NCI-H2107 treated with DMSO at 0.1 percent for 48 hours (cell line): Measurements from ENCODE around the gene ACADSB.

Experiments used
- DNase-seq: peaks from one replicate; lab custom pipeline; 2025; ENCODE audit not compliant: unreplicated experiment; lab: John Stamatoyannopoulos, UW

ACADSB gene

DNA sequence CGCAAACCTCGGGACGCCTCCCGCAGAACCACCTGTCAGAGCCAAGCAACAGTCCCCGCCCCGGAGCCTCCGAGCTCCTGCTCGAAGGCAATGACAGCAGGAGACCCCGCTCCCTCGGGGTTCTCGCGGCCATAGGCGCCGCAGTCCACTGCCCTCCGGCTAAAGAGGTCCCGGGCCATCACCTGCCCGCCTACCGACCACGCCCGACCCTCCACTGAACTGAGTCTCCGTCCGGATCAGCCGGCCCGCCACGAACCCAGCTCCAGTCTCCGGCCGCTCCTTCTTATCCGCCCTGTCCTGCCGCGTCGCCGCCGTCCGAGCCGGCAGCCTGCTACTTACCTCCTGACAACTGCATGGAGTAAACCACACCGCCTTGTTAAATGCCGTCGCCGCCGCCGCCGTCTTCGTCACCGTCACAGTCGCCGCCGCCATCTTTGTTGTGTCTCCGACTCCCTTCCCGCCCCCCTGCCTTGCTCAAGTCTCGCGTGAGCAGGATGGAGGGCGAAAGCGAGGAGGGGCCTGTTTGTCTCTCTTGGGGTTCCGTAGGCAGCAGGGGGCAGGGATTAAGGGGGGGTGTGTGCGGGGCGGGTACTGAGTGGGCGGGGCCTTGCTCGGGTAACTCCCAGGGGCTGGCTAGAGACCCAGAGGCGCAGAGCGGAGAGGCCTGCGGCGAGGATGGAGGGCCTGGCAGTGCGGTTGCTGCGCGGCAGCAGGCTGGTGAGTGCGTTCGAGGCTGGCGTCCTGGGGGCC is at the start of gene ACADSB, which contains the start of gene IKZF5:
TSS of gene ACADSB (plus strand) at position 652 of the 750 bp plus-strand sequence. CDS start at position 676, 24 bp downstream.
TSS of gene IKZF5 (minus strand) at position 441 of the 750 bp plus-strand sequence. CDS start 10,170 bp downstream, outside the sequence.
- peak; percentile 76 for DNase-seq

DNA sequence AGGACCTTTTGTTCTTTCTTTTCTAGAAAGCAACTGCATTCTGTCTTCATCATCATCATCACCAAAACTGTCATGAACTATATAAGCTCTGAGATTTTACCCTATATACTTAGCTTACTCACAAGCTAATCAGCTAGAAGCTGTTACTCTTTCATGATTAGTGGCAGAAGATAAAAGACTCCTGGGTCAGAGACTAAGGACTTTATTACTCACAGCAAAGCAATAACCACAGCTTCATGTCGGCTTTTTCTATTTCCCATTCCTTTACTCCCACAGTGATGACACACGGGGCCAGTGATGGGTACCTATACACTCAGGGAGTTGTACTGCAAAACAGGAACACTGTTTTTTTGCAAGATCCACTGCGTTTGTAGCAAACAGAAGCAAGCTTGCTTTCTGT is 46.4 kb upstream of the ACADSB start:
- DNase-seq, result no peak

DNA sequence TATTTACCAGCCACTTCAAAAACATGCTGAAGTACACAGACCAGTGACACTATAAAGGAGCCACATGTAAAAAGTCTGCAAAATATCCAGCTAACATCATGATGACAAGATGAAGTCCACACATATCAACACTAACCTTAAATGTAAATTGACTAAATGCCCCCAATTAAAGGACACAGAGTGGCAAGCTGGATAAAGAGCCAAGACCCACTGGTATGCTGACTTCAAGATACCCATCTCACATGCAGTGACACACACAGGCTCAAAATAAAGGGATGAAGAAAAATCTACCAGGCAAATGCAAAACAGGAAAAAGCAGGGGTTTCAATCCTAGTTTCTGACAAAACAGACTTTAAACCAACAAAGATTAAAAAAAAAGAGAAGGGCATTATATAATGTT is 41.9 kb upstream of the ACADSB start:
- no peak for DNase-seq

DNA sequence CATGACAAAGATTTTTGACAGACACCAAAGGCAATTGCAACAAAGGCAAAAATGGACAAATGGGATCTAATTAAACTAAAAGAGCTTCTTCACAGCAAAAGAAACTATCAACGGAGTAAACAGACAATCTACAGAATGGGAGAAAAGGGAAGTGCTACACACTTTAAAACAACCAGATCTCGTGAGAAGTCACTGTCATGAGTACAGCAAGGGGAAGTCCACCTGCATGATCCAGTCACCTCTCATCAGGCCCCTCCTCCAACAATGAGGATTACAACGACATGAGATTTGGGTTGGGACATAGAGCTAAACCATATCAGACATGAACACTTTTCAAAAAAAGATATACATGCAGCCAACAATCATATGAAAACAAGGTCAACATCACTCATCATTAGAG is 40.1 kb upstream of the ACADSB start:
- DNase-seq, result no peak

DNA sequence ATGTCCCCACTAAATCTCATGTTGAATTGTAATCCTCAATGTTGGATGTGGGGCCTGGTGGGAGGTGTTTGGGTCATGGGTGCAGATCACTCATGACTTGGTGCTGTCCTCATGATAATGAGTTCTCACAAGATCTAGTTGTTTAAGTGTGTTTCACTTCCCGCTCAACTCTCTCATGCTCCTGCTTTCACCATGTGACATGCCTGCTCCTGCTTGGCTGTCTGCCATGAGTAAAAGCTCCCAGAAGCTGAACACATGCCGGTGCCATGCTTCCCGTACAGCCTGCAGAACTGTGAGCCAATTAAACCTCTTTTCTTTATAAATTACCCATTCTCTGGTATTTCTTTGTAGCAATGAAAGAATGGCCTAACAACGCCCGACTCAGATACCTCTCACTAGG is 34.8 kb upstream of the ACADSB start:
- no peak for DNase-seq

DNA sequence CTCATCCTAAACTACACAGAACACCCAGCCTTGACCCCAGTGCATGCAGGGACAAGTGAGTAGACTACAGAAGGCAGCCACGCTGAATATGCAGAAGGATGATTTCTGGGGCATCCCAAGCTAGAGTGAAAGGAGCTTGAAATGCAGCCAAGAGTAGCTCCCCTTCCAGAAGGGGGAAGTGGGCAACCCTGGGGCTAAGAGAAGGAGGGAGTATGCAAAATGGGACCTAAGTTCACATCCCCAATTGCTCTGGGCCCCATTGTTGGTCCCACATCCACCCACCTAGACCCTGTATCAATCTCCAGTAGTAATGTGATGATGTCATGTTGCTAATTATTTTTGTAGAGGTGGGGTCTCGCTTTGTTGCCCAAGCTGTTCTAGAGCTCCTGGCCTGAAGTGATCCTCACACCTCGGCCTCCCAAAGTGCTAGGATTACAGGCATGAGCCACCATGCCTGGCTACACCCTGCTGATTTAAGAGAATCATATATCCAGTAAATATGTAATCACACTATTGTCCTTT is 34.2 kb upstream of the ACADSB start:
- DNase-seq, result no peak

DNA sequence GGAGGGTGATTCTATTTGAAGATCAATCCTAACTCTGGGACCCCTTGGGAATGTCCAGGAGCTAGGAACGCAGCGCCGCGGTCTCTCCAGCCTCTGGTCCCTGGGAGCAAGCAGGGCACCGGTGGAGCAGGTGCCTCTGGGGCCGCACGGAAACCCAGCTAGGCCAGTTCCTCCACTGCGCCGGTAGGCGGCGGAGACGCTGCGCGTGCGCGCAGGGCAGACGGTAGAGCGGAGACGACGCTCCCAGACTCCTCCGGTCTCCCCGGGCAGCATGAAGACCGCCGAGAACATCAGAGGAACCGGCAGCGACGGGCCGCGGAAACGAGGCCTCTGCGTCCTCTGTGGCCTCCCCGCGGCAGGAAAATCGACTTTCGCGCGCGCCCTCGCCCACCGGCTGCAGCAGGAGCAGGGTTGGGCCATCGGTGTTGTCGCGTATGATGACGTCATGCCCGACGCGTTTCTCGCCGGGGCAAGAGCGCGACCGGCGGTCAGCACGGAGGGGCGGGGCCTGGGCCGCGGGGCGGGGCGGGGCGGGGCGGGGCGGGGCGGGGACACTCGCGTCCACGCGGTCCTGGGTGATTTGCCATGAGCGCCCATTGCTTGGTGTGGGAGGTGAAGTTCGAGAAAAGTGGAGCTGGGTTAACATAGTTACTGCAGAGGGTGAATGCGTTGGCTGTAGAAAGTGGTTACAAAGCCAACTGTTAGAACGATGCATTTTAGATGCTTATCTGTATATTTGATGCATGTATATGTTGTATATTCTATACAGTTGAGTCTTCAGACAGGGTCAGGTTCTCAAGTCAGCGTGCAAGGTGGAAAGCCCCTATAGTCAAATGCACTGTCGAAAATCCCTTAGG is 28.4 kb upstream of the ACADSB start, which contains the start of gene PSTK:
TSS of gene PSTK (plus strand) at position 193 of the 857 bp plus-strand sequence. CDS start at position 272, 79 bp downstream.
- peak; percentile 63 for DNase-seq

DNA sequence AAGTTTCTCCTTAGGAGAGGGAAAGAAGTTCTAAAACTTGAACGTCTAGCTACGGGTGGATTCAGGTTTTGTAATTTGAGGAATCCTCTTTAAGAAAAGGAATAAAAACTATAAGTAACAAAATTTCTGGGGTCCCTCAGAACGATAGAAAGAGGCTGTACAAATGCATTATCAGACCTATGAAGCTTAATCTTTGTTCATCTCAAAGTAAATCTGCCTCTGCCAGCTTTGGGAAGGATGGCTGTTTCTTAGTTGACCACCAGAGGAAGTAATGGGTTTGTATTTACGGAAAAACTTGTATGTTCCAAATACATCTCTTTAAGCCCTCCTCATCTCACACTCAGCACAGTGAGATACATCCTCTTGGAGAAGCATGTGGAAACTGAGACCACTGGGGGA is 27.7 kb upstream of the ACADSB start:
- no peak for DNase-seq

DNA sequence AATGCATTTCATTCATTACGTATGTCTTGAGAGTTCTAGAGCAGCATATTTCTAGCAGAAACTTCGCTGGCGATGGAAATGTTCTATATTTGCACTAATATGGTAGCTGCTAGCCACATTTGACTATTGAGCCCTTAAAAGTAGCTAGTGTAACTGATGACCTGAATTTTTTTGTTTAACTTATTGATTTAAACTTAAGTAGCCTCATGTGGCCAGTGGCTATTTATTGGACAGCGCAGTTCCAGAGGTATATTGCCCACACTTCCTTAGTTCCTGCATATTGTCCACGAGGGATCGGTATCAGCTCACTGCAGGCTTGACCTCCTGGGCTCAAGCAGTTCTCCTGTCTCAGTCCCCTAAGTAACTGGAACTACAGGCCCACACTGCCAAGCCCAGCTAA is 24.9 kb upstream of the ACADSB start:
- no peak for DNase-seq

DNA sequence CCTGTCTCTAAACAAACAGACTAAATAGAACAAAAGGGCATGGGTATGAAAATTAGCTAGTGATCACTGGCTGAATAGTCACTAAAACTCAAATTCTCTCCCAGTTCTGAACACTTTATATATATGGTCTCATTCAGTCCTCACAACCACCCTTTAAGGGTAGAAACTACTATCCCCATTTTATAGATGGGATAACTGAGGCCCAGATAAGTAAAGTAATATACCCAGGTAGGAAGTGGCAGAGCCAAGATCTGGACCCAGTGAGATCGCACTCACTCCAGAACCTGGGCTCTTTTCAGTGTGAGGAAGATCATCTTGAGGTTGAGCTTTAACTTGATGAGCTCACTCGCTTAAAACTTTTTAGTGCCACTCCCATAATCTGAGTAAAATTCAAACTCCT is 24.1 kb upstream of the ACADSB start:
- no peak for DNase-seq

DNA sequence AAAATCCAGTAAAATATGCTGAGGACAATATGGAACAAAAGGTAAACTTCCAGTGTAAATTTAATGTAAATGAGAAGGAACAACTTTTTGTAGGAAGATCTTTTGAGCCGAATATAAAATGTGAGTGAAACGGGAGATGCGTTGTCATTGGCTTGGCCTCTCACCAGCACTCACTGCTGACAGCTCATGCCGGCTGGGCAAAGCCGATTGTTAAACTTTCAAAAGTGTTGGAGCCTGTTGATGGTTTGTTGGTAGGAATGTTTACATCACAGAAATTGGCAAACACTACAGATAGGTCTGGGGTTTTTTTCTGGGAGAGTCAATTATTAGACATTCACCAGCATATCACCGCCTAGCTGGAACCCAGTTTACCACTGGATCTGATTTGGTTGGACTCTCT is 22.5 kb upstream of the ACADSB start:
- DNase-seq, result no peak

DNA sequence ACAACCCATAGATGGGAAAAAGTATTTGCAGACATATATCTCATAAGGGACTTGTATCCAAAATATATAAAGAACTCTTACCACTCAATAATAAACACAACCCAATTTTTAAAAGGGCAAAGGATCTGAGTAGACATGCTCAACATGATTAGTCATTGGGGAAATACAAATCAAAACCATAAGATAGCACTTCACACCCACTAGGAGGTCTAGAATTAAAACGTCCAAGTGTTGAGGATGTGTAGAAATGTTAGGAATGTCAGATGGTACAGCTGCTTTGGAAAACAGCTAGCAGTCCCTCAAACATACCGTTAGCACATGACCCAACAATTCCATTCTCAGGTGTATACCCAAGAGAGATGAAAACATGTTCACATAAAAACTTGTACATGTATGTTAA is 20.3 kb upstream of the ACADSB start:
- no peak for DNase-seq

DNA sequence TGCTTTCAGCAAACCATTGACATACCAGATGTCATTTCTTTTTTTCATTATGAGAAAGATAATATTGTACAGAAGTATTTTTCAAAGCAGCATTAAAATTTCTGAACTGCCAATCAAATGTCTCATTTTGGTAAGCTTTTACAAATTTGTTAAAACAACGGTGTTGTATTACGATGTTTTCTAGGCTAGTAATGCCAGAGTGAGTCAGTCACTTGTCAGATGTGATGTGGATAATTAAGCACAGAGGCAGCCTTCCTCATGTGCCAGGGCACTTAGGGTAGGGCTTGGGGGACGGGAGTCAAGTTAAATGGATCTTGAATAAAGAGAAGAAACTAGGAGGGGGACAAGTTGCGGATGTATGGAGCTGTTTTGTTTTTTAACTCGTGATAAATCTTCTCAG is 18.5 kb upstream of the ACADSB start:
- DNase-seq, result no peak

DNA sequence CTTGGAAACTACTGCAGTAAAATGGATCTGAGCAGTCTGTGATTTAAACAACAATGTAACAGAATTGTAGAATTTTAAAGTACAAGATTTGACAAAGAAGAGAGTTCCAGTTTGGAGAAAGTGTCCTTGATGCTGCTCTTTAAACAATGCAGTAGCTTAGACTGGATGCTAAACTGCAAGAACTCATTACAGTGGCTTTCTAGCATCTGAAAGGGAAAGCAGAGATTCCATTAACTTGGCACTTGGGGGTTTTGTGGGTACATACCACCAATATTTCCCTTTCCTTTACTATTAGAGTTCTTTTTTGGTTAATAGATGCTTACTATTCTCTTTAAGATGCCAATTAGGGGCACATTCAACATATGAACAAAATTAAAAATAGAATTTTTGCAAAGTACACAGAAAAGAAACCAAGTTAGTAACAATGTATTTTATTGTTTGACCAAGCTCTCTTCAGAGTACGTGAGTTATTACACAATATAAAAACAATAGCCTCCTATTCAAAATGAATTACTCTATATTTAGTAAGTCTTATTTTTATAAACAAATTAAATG is 16.7 kb upstream of the ACADSB start:
- DNase-seq, result no peak

DNA sequence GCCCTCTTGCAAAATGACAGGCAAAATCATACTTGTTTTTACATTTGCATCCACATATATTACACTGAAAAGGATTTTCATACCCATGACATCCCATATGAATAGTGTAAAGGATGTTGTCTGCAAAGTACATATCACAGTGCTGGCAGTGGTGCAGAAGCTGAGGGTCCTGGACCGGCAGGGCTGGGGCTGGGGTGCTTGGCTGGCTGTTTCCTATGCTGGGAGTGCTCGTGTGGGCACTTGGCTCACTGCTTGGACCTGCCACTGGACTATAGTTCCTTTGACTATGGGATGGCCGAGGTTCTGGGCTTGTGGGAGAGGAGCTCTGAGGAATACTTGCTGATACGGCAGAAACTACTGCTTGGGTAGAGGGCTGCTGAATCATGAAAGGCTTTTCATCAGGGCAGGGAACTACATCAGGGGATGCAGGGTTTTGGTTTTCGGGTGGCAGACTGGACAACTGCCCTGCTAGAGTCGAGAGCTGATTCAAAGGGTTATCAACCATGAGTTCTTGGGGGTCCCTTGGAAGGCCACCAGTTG is 14.9 kb upstream of the ACADSB start:
- DNase-seq, result no peak

DNA sequence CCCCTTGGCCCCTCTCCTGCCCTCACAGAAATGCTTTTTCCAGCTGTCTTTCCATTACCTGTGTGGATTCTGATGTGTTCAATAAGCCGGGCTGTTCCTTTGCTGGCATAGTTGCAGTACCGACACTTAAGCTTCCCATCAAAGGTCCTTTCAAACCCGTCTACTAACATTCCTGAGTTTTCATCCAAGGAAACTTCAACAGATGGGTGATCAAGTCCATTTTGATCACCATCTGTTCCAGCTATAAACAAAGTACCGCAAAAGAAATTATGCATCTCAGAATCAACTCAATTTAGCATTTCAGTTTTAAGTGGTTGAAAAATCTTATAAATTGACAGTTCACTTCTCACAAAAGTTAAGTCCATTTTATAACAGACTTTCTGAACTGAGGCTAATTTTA is 12.9 kb upstream of the ACADSB start:
- DNase-seq, result no peak

DNA sequence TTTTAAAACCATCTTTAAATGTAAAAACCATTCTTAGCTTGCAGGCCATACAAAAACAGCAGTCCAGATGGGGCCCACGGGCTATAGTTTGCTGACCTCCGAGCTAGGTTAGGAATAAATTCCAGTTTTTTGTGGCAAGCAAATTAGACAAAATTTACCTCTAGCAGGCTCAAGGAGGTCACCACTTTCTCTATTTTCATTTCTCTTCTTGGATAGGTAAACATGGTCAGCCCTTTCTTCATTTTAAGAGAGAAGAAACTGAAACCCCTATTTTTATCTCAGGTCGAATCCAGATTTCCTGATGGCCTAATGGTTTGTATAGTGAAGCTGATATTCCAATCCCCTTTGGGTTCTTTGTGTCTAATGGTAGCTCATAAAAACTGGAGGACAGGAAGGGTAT is 10.9 kb upstream of the ACADSB start:
- DNase-seq, result no peak

DNA sequence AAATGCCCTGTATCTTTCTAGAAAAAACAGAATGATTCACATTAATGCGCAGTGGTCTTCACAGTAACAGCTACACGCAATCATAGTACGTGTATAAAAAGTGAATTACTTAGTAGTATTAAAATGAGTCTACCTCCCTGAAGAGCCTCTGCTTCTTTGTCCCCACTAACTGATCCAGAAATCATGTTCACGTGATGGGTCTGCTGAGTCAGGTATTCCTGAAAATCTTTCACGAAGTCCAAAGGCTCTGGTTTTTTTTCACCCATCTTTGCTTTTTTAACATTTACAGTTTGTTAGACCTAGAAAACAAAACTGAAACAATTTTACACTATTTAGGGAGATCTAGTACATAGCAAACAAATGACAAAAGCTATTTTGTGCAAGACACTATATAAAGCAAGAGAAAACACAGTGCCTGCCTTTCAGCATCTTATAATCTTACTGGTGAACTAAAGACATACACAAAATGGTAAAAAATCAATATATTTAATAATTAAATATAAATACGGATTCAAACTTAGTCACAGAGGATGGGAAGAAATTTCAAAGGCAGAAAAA is 10.4 kb upstream of the ACADSB start:
- no peak for DNase-seq

DNA sequence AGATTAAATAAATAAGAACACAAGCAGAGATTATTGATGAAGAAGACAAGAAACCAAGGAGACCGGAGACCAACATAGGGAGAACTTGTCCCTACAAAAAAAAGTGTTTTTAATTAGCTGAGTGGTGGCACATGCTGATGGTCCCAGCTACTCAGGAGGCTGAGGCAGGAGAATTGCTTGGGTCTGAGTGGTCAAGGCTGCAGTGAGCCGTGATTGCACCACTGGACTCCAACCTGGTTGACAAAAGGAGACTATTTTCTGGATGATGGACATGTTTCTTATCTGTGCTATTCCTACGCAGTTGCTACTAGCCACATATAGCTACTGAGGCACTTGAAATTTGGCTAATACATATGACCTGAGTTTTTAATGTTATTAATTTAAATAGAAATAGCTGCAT is 9.9 kb upstream of the ACADSB start:
- DNase-seq, result no peak

DNA sequence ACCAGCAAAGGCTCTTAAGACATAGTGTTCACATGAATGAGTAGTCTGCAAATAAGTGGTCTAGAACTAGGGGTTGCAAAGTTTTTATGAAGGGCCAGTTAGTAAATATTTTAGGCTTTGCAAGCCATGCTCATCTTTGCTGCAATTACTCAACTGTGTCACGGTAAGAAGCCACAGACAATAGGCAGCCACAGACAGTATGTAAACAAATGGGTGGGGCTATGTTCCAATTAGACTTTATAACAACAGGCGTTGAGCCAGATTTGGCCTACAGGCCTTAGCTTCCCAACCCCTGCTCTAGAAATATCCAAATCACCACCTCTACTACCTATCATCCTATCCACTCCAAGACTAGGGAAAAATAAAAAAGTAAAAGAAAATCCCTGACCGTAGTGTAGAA is 9.5 kb upstream of the ACADSB start:
- DNase-seq, result no peak

DNA sequence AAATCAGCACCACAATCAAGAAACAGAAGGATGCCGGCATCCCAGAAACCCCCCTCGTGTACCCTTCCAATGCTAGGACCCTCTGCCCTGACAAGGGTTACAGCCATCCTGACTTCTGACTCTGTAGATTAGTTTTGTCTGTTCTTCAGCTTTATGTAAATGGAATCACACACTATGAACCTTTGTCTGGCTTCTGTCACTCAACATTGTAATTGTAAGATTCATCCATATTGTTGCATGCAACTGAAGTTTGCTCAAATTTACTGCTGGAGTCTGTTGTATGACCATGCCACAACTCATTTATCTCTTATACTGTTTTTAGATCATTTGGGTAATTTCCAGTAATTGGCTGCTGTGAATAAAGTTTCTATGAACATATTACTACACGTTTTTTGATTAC is 8.7 kb upstream of the ACADSB start:
- DNase-seq, result no peak
